ENCODE data around the gene PRKCQ.

Gene PRKCQ

GRCh38 chr10:6563731-6564130 lies 16.3 kb downstream of the PRKCQ start:
- Histone ChIP-seq H3K4me3 (no peak overlapping the region), H3K27ac (no peak overlapping the region)
- no peak for DNase-seq (ENCODE audit: low spot score)
- TF ChIP-seq CTCF (IDR thresholded peaks at IDR 0.05), result no peak

- H3K4me3 ChIP-seq, result no peak overlapping the region
- no peak overlapping the region for H3K27ac ChIP-seq
- no peak for TF ChIP-seq CTCF (IDR thresholded peaks at IDR 0.05)
- no peak for DNase-seq (ENCODE audit: low spot score)
Observed at GRCh38 chr10:6563075-6563474, 17.0 kb downstream of the PRKCQ start.

GRCh38 chr10:6562221-6562620 lies 17.9 kb downstream of the PRKCQ start:
- no peak overlapping the region for H3K4me3 ChIP-seq
- H3K27ac ChIP-seq, result no peak overlapping the region
- DNase-seq (ENCODE audit: low spot score), result no peak
- no peak for TF ChIP-seq CTCF (IDR thresholded peaks at IDR 0.05)

- TF ChIP-seq CTCF (IDR thresholded peaks at IDR 0.05), result no peak
- DNase-seq (ENCODE audit: low spot score), result no peak
- Histone ChIP-seq H3K4me3 (no peak overlapping the region), H3K27ac (no peak overlapping the region)
Observed at GRCh38 chr10:6561552-6561951, 18.5 kb downstream of the PRKCQ start.

- Histone ChIP-seq H3K27ac (no peak overlapping the region), H3K4me3 (no peak overlapping the region)
- TF ChIP-seq CTCF (IDR thresholded peaks at IDR 0.05), result no peak
Observed at GRCh38 chr10:6558759-6559461, 21.2 kb downstream of the PRKCQ start.

GRCh38 chr10:6558272-6558671 lies 21.8 kb downstream of the PRKCQ start:
- Histone ChIP-seq H3K27ac (no peak overlapping the region), H3K4me3 (no peak overlapping the region)
- TF ChIP-seq CTCF (IDR thresholded peaks at IDR 0.05), result no peak
- no peak for DNase-seq (ENCODE audit: low spot score)

More at GRCh38 chr10:6558759-6559461, 21.2 kb downstream of the PRKCQ start:
- no peak for DNase-seq (ENCODE audit: low spot score)

GRCh38 chr10:6553937-6554336 lies 26.1 kb downstream of the PRKCQ start:
- Histone ChIP-seq H3K4me3 (no peak overlapping the region), H3K27ac (no peak overlapping the region)
- no peak for DNase-seq (ENCODE audit: low spot score)
- TF ChIP-seq CTCF (IDR thresholded peaks at IDR 0.05), result no peak

Data from coronary artery (tissue), 2 donors.